ENCODE results near the gene SCARF2.
"Not testable (repeated sequence)": the region's sequence is repeated elsewhere in the genome, so short reads cannot be mapped to it uniquely, and the experiment has no call there.

SCARF2 gene

GRCh38 chr22:20384171-20384570 lies 53.5 kb downstream of the SCARF2 start:
- no peak for DNase-seq (ENCODE audit: low read depth)
- TF ChIP-seq POLR2A (IDR thresholded peaks at IDR 0.05; ENCODE audit: extremely low read depth, insufficient read length) (no peak), CTCF (IDR thresholded peaks at IDR 0.05; ENCODE audit: low read depth, low read length) (no peak), MYC (IDR thresholded peaks at IDR 0.05; ENCODE audit: low read depth, low read length) (no peak), MAX (IDR thresholded peaks at IDR 0.05; ENCODE audit: low read depth, low read length) (no peak)
- H3K4me3 ChIP-seq (ENCODE audit: low read depth, low read length) = no peak overlapping the region

- no peak for DNase-seq (ENCODE audit: low read depth)
- H3K4me3 ChIP-seq (ENCODE audit: low read depth, low read length) = no peak overlapping the region
- TF ChIP-seq CTCF (IDR thresholded peaks at IDR 0.05; ENCODE audit: low read depth, low read length) (no peak), POLR2A (IDR thresholded peaks at IDR 0.05; ENCODE audit: extremely low read depth, insufficient read length) (no peak), MAX (IDR thresholded peaks at IDR 0.05; ENCODE audit: low read depth, low read length) (no peak), MYC (IDR thresholded peaks at IDR 0.05; ENCODE audit: low read depth, low read length) (no peak)
These were observed 54.1 kb downstream of the SCARF2 start for GRCh38 chr22:20383538-20383937.

- no peak for DNase-seq (ENCODE audit: low read depth)
- TF ChIP-seq CTCF (IDR thresholded peaks at IDR 0.05; ENCODE audit: low read depth, low read length) = no peak
- no peak for TF ChIP-seq MYC (IDR thresholded peaks at IDR 0.05; ENCODE audit: low read depth, low read length)
- TF ChIP-seq MAX (IDR thresholded peaks at IDR 0.05; ENCODE audit: low read depth, low read length) = no peak
- TF ChIP-seq POLR2A (IDR thresholded peaks at IDR 0.05; ENCODE audit: extremely low read depth, insufficient read length) = no peak
- H3K4me3 ChIP-seq (ENCODE audit: low read depth, low read length) = no peak overlapping the region
These were observed 57.1 kb downstream of the SCARF2 start for GRCh38 chr22:20380486-20380885.

GRCh38 chr22:20378684-20379083 lies 58.9 kb downstream of the SCARF2 start:
- H3K4me3 ChIP-seq (ENCODE audit: low read depth, low read length); DNase-seq (ENCODE audit: low read depth): not testable (repeated sequence)

- H3K4me3 ChIP-seq (ENCODE audit: low read depth, low read length) = no peak overlapping the region
- TF ChIP-seq POLR2A (IDR thresholded peaks at IDR 0.05; ENCODE audit: extremely low read depth, insufficient read length) (no peak), MAX (IDR thresholded peaks at IDR 0.05; ENCODE audit: low read depth, low read length) (no peak), MYC (IDR thresholded peaks at IDR 0.05; ENCODE audit: low read depth, low read length) (no peak), CTCF (IDR thresholded peaks at IDR 0.05; ENCODE audit: low read depth, low read length) (no peak)
- no peak for DNase-seq (ENCODE audit: low read depth)
These were observed 59.5 kb downstream of the SCARF2 start for GRCh38 chr22:20378110-20378509.

- H3K4me3 ChIP-seq (ENCODE audit: low read depth, low read length); DNase-seq (ENCODE audit: low read depth): not testable (repeated sequence)
These were observed 60.6 kb downstream of the SCARF2 start for GRCh38 chr22:20376983-20377382.

GRCh38 chr22:20376281-20376680 lies 61.3 kb downstream of the SCARF2 start:
- not testable (repeated sequence) for DNase-seq (ENCODE audit: low read depth); H3K4me3 ChIP-seq (ENCODE audit: low read depth, low read length)
